GM12878 (cell line): ENCODE data around the gene SCGB3A2. TPM values are rescaled to one million over a fixed set of nuclear protein-coding genes. Genes with fewer than 3 reads are reported as not detected.
"Not testable (repeated sequence)": the region's sequence is repeated elsewhere in the genome, so short reads cannot be mapped to it uniquely, and the experiment has no call there.

ENCODE experiments used
- ATAC-seq: fragments of 200-7000 bp; cut with Tn5 transposase; 3 replicates; pipeline ENCODE4 v1.9.1; 2020; ENCODE audit warnings: mild to moderate bottlenecking, moderate library complexity
- BruUV-seq: library from RNA; stranded (reverse); fragments of 400-500 nt; replicated peaks from 2 replicates; lab custom pipeline; 2021; lab: Mats Ljungman, UMichigan
- CTCF ChIA-PET: fragments of 300-600 bp; sonication (Branson Sonifier 250); formaldehyde crosslinking; extraction: SDS; loops from one replicate; lab custom pipeline; 2021; ENCODE audit warnings: inconsistent platforms; lab: Yijun Ruan, JAX
- POLR2A ChIA-PET: fragments of 350-600 bp; formaldehyde crosslinking; extraction: SDS; loops from one replicate; lab custom pipeline; 2021; ENCODE audit warnings: inconsistent platforms; lab: Charles Lee
- RAD21 ChIA-PET: fragments of 300-600 bp; sonication (Branson Sonifier 250); formaldehyde crosslinking; loops from one replicate; lab custom pipeline; 2023; ENCODE audit warnings: antibody characterized with exemption; ENCODE audit not compliant: unreplicated experiment; lab: Charles Lee
- SMC1A ChIA-PET: fragments of 300-600 bp; sonication (Branson Sonifier 250); formaldehyde crosslinking; loops from one replicate; lab custom pipeline; 2023; ENCODE audit not compliant: unreplicated experiment, uncharacterized antibody; lab: Charles Lee
- DNase-seq: peaks from one replicate; pipeline ENCODE4 v3.0.0-alpha.2; 2011; ENCODE audit warnings: low read depth, low spot score
- FAIRE-seq: peaks from 3 replicates; lab custom pipeline; 2011; peaks lifted over from hg19 to GRCh38; lab: Jason Lieb, UNC
- H2AFZ ChIP-seq: 2 replicates; pipeline ENCODE4 v1.6.0; 2011; ENCODE audit warnings: low read depth, low read length, control low read depth; ENCODE audit not compliant: control insufficient read depth
- H3K27ac ChIP-seq: 2 replicates; pipeline ENCODE4 v1.5.1; 2011; ENCODE audit warnings: control low read depth; ENCODE audit not compliant: control insufficient read depth, insufficient read depth
- H3K27me3 ChIP-seq, 2 experiments: replicated peaks in 1 of 2; 2 replicates each; pipeline versions ENCODE4 v1.6.0 to v1.6.1; 2011; ENCODE audit warnings: low read length in 1 of 2; ENCODE audit not compliant: control insufficient read depth in 2 of 2, insufficient read depth in 2 of 2
- H3K36me3 ChIP-seq, 2 experiments: 2 replicates each; pipeline ENCODE4 v1.5.1; 2011; ENCODE audit warnings: low read length in 1 of 2; ENCODE audit not compliant: control insufficient read depth in 2 of 2, insufficient read depth in 2 of 2
- H3K4me1 ChIP-seq: 2 replicates; pipeline ENCODE4 v1.6.1; 2011; ENCODE audit warnings: mild to moderate bottlenecking, low read length, moderate library complexity, mixed read lengths; ENCODE audit not compliant: control insufficient read depth, insufficient read depth
- H3K4me2 ChIP-seq: 2 replicates; pipeline ENCODE4 v1.6.0; 2011; ENCODE audit warnings: control low read depth; ENCODE audit not compliant: control insufficient read depth, insufficient read depth
- H3K4me3 ChIP-seq: fragments of 200-600 bp; sonication (generic); 2 replicates; pipeline ENCODE4 v1.5.1; 2016
- H3K79me2 ChIP-seq: 2 replicates; pipeline ENCODE4 v1.6.0; 2011; ENCODE audit warnings: low read length; ENCODE audit not compliant: control insufficient read depth, insufficient read depth
- H3K9ac ChIP-seq: 2 replicates; pipeline ENCODE4 v1.8.0; 2011; ENCODE audit warnings: low read length, control low read depth, mixed read lengths; ENCODE audit not compliant: control insufficient read depth, insufficient read depth
- H3K9me3 ChIP-seq: replicated peaks from 3 replicates; pipeline ENCODE4 v1.5.1; 2011; ENCODE audit warnings: mild to moderate bottlenecking, low read length; ENCODE audit not compliant: control insufficient read depth, insufficient read depth
- H4K20me1 ChIP-seq: 2 replicates; pipeline ENCODE4 v1.6.0; 2011; ENCODE audit not compliant: control insufficient read depth, insufficient read depth
- BACH1 ChIP-seq: fragments of 450-650 bp; IDR thresholded peaks from 2 replicates; pipeline ENCODE4 v1.6.1; 2017; ENCODE audit warnings: mild to moderate bottlenecking, borderline replicate concordance
- KLF5 ChIP-seq: fragments of 450-650 bp; IDR thresholded peaks from 2 replicates; pipeline ENCODE4 v1.6.1; 2014; ENCODE audit warnings: mild to moderate bottlenecking; ENCODE audit not compliant: partially characterized antibody
- WGBS: methylation state at CpG from one replicate; pipeline ENCODE4 v1.1.6; 2016; ENCODE audit warnings: low lambda C conversion rate; ENCODE audit not compliant: insufficient replicate concordance, insufficient coverage; ENCODE audit errors: missing lambda C conversion rate; 5-methylcytosine and 5-hydroxymethylcytosine counted together
- in situ Hi-C: fragments of 300-500 bp; cut with MboI; formaldehyde crosslinking; loops from 9 replicates; pipeline ENCODE4 v1.14.3; 2018; ENCODE audit warnings: mixed read lengths
- intact Hi-C: fragments of 100-400 bp; cut with micrococcal nuclease; formaldehyde crosslinking; loops from one replicate; pipeline ENCODE4 v1.14.2; 2022; ENCODE audit not compliant: unreplicated experiment
- polyA plus RNA-seq, 11 experiments: library from polyadenylated mRNA; depleted of rRNA in 4 of 11; unstranded in 6 of 11; stranded (reverse) in 5 of 11; fragments of >200 nt; fragmentation: Nextera tagmentation in 4 of 11; fragmentation: Illumina TruSeq in 1 of 11; extraction: Ambion mirVana in 4 of 11; extraction: Trizol in 1 of 11; gene quantifications; 1 replicate in 1 of 11; 2 replicates in 10 of 11; pipeline versions ENCODE4 v1.2.1 to v1.2.3, GENCODE V29; 2011 to 2016; ENCODE audit warnings: inconsistent platforms in 2 of 11, missing spikeins in 2 of 11, low read depth in 1 of 11
- total RNA-seq, 4 experiments: library from RNA; depleted of rRNA in 3 of 4; stranded (reverse); fragments of >200 nt in 3 of 4; fragmentation: Illumina TruSeq in 1 of 4; extraction: Trizol in 1 of 4; gene quantifications; 2 replicates each; pipeline versions ENCODE4 v1.2.1 to v1.2.3, GENCODE V29; 2013 to 2021

SCGB3A2 gene
- total and polyA plus RNA-seq, 10 of the 15 experiments (the other 5 are each of a cell fraction or from before 2014, with no cell fraction given), result 0.24 TPM; not detected in 9

- ChIA-PET CTCF (no interaction called here), RAD21 (interaction anchor here (0.7 kb wide), 1 partner anchor 760 kb away, joined by 4 read pairs; no protein-coding TSS in a partner anchor), POLR2A (no interaction called here), SMC1A (no interaction called here)
- no peaks in the 10 kb centered on the region for H3K27me3 ChIP-seq
- H3K4me1 ChIP-seq, result no peaks in the 10 kb centered on the region
- H4K20me1 ChIP-seq, result no peaks in the 10 kb centered on the region
- no peak overlapping the region for H3K4me3 ChIP-seq
- no peak for ATAC-seq
- H3K9ac ChIP-seq, result no peak overlapping the region
- no peak overlapping the region for H3K4me2 ChIP-seq
- 14% methylated on average over 4 of the region's 4 CpGs for WGBS
- H3K36me3 ChIP-seq, result no peaks in the 10 kb centered on the region
- no peak for FAIRE-seq
- no peak overlapping the region for H2AFZ ChIP-seq
- no peaks in the 10 kb centered on the region for H3K9me3 ChIP-seq
- no TSS peak for BruUV-seq
- DNase-seq, result no peak
- intact Hi-C loops, result no loop called here
- no peaks in the 10 kb centered on the region for H3K79me2 ChIP-seq
- in situ Hi-C loops, result no loop called here
- TF ChIP-seq BACH1 (no peak), KLF5 (no peak)
- no peak overlapping the region for H3K27ac ChIP-seq
Observed at GRCh38 chr5:147869112-147869511, 9.4 kb upstream of the SCGB3A2 start.

- in situ Hi-C loops, H3K4me2 ChIP-seq: not testable (repeated sequence)
Observed at GRCh38 chr5:147869892-147870291, 8.6 kb upstream of the SCGB3A2 start.

GRCh38 chr5:147871980-147872549 lies 6.4 kb upstream of the SCGB3A2 start:
- RAD21 ChIA-PET, POLR2A ChIA-PET, CTCF ChIA-PET, intact Hi-C loops, H3K4me3 ChIP-seq, H3K4me1 ChIP-seq, H3K79me2 ChIP-seq, H3K9ac ChIP-seq, H3K27ac ChIP-seq, BruUV-seq, FAIRE-seq, DNase-seq, in situ Hi-C loops, ATAC-seq, H3K9me3 ChIP-seq, H4K20me1 ChIP-seq, H3K4me2 ChIP-seq, H3K27me3 ChIP-seq, H3K36me3 ChIP-seq, H2AFZ ChIP-seq: not testable (repeated sequence)
- WGBS, result 59% methylated on average over 18 of the region's 18 CpGs
- SMC1A ChIA-PET, result interaction anchor here (0.6 kb wide), 1 partner anchor 11 kb away, joined by 3 read pairs; no protein-coding TSS in a partner anchor

More at GRCh38 chr5:147869892-147870291, 8.6 kb upstream of the SCGB3A2 start:
- POLR2A ChIA-PET, FAIRE-seq, H4K20me1 ChIP-seq, H3K36me3 ChIP-seq, H2AFZ ChIP-seq, H3K27ac ChIP-seq, H3K9ac ChIP-seq, ATAC-seq, H3K27me3 ChIP-seq, H3K4me3 ChIP-seq, SMC1A ChIA-PET, H3K9me3 ChIP-seq, RAD21 ChIA-PET, intact Hi-C loops, H3K79me2 ChIP-seq, BruUV-seq, H3K4me1 ChIP-seq, CTCF ChIA-PET, DNase-seq: not testable (repeated sequence)
- 31% methylated on average over 6 of the region's 6 CpGs for WGBS
